OCI-LY1 (cell line): ENCODE measurements around the gene NDC1.

Experiments used
- EZH2 ChIP-seq: fragments of 200-600 bp; sonication (generic), shearing (Covaris generic); IDR thresholded peaks from 2 replicates; pipeline ENCODE4 v1.8.0; 2017; ENCODE audit warnings: borderline replicate concordance, mixed run types, mild to moderate bottlenecking, antibody characterized with exemption, low read length, moderate library complexity, mixed read lengths
- TF ChIP-seq, protein P1 (sequence below): fragments of 200-600 bp; sonication (generic), shearing (Covaris generic); IDR thresholded peaks from 2 replicates; pipeline ENCODE4 v1.5.1; 2017; ENCODE audit warnings: mild to moderate bottlenecking, antibody characterized with exemption, low read length, moderate library complexity, mixed read lengths

DNA sequence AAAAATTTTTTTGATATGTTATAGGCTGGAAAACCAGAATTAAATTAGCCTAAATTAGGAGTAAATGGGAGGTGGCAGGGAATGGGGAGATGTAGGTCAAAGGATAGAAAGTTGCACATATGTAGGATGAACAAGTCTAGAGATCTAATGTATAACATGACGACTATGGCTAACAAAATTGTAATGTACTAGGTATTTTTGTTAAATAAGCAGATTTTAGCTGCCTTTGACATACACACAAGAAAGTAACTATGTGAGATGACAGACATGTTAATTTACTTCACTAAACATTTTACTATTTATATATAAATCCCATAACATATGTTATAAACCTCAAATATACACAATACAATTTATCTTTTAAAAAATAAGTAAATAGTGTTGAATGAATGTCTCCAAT lies 68.9 kb downstream of the NDC1 start:
- TF ChIP-seq, protein P1, sequence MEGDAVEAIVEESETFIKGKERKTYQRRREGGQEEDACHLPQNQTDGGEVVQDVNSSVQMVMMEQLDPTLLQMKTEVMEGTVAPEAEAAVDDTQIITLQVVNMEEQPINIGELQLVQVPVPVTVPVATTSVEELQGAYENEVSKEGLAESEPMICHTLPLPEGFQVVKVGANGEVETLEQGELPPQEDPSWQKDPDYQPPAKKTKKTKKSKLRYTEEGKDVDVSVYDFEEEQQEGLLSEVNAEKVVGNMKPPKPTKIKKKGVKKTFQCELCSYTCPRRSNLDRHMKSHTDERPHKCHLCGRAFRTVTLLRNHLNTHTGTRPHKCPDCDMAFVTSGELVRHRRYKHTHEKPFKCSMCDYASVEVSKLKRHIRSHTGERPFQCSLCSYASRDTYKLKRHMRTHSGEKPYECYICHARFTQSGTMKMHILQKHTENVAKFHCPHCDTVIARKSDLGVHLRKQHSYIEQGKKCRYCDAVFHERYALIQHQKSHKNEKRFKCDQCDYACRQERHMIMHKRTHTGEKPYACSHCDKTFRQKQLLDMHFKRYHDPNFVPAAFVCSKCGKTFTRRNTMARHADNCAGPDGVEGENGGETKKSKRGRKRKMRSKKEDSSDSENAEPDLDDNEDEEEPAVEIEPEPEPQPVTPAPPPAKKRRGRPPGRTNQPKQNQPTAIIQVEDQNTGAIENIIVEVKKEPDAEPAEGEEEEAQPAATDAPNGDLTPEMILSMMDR: no peak
- no peak for TF ChIP-seq EZH2
